GM20000 (cell line): ENCODE data around the gene PFKL.

Experiments used
- DNase-seq: peaks from one replicate; pipeline ENCODE4 v3.0.0; 2012; ENCODE audit warnings: low spot score
- TF ChIP-seq, protein P1 (sequence below): IDR thresholded peaks from 2 replicates; pipeline ENCODE4 v1.5.1; 2012; ENCODE audit warnings: mild to moderate bottlenecking, control low read depth; ENCODE audit errors: extremely low read depth, missing control alignments

Gene PFKL

DNA sequence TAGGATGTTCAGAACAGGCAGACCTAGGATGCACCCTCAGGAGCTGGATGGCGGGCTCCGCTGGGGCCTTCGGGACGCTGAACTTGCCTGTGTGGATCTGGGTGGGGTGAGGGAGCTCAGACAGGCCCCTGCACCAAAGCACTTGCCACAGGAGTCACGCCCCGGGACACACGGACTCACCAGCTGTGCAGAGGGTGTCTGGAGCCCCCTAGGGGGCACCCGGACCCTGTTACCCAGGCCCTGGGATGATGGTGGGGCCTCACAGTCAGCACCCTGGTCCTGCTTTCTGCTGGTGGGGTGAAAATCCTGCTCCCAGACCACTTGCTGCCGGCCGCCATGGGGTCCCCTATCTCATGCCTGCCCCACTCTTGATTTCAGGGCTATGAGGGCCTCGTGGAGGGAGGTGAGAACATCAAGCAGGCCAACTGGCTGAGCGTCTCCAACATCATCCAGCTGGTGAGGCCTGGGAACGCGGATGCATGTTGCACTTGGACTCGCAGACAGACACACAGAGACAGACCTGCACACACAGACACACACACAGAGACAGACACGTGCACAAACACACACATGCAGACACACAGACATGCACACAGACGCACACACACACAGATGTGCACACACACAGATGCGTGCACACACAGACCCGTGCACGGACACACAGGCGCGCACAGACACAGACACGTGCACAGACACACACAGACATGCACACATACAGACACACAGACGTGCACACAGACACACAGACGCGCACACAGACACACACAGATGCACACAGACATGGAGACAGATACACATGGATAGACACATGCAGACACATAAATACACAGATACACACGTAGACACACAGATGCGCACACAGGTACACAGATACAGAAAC, 11.0 kb downstream of the PFKL start:
- TF ChIP-seq, protein P1, sequence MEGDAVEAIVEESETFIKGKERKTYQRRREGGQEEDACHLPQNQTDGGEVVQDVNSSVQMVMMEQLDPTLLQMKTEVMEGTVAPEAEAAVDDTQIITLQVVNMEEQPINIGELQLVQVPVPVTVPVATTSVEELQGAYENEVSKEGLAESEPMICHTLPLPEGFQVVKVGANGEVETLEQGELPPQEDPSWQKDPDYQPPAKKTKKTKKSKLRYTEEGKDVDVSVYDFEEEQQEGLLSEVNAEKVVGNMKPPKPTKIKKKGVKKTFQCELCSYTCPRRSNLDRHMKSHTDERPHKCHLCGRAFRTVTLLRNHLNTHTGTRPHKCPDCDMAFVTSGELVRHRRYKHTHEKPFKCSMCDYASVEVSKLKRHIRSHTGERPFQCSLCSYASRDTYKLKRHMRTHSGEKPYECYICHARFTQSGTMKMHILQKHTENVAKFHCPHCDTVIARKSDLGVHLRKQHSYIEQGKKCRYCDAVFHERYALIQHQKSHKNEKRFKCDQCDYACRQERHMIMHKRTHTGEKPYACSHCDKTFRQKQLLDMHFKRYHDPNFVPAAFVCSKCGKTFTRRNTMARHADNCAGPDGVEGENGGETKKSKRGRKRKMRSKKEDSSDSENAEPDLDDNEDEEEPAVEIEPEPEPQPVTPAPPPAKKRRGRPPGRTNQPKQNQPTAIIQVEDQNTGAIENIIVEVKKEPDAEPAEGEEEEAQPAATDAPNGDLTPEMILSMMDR, result no peak

DNA sequence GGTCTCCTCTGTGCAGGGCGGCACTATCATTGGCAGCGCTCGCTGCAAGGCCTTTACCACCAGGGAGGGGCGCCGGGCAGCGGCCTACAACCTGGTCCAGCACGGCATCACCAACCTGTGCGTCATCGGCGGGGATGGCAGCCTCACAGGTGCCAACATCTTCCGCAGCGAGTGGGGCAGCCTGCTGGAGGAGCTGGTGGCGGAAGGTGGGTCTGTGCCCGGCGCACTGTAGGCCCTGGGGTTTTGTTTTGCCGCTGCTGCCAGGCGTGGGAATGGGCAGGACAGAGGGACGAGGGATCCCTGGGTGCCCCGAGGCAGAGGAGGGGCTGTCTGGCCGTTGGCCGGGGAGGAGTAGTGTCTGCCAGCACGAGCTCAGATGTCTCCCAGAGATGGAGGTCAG, 12.2 kb downstream of the PFKL start:
- TF ChIP-seq, protein P1, result no peak
- DNase-seq, result no peak

More for the DNA sequence above, 11.0 kb downstream of the PFKL start:
- no peak for DNase-seq

DNA sequence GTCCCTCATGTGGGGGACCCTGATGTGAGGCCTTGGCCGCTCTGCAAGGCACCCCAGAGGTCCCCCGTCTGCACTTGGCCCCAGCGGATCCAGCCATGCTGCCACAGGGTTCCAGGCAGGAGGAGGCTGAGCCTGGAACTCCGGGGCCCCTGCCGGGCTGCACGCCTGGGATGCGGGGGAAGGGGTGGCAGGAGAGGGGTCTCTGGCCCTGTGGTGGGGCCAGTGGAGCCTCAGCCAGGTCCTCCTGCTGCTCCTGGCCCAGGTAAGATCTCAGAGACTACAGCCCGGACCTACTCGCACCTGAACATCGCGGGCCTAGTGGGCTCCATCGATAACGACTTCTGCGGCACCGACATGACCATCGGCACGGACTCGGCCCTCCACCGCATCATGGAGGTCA, 12.9 kb downstream of the PFKL start:
- TF ChIP-seq, protein P1, result no peak

DNA sequence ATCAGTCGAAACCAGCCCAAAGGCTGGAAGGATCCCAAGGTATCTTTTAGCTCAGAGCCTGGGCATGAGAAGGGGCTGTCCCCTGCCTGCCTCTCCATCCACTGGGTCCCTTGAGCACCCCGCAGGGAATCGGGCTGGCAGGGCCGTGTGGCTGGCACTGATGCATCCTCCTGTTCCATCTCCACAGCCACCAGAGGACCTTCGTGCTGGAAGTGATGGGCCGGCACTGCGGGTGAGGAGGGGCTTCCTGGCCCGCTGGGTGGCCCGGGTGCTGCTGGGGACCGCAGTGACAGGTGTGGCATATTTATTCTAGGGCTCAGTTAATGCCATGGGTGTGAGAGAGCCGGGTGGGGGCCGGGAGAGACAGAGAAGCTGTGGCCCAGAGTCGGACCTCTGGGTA, 13.6 kb downstream of the PFKL start:
- TF ChIP-seq, protein P1, result no peak
- DNase-seq, result no peak

More for the DNA sequence above, 12.9 kb downstream of the PFKL start:
- DNase-seq, result no peak

DNA sequence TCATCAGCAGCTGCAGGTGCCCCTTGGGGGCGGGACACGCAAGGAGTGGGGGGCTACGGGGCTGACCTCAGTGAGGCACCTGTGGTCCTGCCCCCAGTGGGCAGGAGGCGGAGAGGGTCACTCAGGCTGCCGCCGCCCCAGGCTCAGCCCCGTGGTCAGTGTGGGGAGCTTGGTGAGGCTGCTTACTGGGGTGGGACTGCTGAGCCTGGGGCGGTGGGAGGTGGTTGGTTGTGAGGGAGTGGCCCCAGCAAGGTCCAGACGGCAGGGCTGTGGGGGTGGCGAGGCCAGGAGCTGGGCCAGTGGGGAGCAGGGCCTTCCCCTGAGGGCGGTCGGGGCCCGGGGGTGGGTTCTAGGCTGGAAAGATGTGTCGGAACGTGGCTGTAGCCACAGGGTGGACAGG, 14.3 kb downstream of the PFKL start:
- TF ChIP-seq, protein P1, result no peak

DNA sequence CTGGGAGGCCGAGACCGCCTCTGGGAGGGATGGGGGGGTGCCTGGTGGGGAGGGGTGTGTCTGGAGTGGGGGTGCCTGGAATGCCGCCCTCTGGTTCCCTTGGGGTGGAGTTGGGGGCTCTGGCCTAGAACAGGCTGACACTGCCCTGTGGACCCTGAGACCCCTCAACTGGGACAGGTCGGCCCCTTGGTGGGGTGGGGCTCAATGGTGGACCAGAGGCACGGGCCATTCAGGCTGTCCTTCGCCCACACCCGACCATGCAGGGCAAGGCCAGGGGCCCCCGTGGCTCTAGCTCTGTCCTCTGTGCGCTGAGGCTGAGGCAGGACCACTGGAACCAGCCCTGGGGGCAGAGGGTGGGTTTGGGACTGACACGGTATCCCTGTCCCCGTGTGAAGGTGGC, 14.7 kb downstream of the PFKL start:
- TF ChIP-seq, protein P1, result no peak
- no peak for DNase-seq

More for the DNA sequence above, 14.3 kb downstream of the PFKL start:
- DNase-seq, result no peak

DNA sequence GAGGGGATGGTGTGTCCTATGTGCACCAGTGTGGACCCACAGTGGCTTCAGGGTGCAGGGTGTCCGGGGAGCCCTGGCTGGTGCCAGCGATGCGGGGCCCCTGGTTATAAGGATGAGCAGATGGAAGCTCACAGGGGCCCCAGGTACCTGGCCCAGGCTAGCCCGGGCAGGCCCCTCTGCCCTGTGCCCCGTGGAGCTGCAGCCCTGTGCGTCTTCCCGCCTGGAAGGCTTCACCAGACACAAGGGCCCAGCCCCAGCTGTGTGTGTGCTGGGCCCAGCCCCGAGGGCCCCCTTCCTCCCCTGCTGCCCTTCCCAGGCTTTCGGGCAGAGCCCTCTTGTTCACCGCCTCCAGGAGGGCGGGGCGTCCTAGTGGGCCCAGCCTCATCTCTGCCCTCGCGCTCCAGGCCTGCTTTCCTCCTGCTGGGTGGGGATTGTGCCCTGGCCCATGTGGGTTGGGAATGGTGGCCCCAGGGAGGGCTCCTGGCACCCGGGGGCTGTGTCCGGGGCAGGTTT, 15.9 kb downstream of the PFKL start:
- no peak for DNase-seq
- TF ChIP-seq, protein P1, result no peak
